NCI-H146 (cell line): ENCODE measurements around the gene LACC1.

Source experiments
- DNase-seq: peaks from one replicate; lab custom pipeline; 2025; lab: John Stamatoyannopoulos, UW

The LACC1 gene

DNA sequence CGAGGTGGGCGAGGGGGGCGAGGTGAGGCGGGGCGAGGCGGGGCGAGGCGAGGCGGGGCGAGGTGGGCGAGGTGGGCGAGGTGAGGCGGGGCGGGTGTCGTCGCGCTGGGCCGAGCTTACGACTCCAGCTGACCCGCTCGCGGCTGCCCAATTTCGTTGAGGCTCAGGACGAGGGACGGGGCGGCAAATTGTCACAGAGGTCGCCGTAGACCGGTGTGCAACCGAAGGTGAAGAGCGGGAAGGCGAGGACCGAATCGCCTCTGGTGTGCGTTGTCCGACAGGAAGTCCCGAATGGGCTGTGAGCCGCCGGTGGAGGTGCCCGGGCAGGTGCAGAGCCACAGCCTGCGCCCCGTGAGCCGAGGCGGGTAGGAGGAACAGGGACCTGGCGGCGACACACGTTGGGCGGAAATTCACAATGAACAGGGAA, at the start of gene LACC1:
LACC1 (plus strand) TSS at position 150 of the 427 bp plus-strand sequence. CDS start 1,082 bp downstream, outside the sequence.
- peak; percentile 75 for DNase-seq

DNA sequence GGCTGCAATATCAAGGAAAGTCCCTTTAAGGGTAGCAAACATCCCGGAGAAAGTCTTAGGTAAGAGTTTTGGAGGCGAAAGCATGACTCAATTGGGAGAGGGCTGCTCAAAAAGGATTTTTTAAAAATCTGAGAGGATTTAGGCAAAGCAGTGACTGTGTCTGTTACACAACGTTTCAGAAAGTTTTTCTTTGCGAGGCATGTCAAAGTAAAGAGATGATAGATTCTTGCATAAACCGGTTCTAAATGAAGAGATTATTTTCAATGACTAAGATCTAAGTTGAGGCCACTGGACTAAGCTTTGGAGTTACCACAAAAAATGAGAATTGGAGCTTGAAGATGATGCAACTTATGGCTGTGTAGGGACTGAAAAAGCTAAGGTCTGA, 49.2 kb upstream of the LACC1 start:
- no peak for DNase-seq

DNA sequence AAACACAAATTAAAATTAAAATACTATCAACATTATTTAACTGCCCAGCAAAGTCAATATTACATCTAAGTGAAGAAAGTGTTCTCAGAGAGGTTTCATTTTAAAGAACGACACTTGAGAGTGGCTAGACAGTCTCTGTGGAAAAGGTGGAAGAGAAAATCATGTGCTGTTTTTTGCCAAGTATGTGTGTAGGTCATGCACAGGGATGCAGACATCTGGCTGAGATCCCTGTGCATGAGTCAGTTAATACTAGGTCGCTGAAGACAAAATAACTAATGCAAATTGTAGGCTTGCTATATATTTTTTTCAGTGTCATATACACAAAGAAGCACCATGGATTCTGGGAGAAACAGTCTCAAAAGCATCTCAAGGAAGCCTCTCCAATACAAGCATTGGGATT, 48.6 kb upstream of the LACC1 start:
- DNase-seq: no peak

DNA sequence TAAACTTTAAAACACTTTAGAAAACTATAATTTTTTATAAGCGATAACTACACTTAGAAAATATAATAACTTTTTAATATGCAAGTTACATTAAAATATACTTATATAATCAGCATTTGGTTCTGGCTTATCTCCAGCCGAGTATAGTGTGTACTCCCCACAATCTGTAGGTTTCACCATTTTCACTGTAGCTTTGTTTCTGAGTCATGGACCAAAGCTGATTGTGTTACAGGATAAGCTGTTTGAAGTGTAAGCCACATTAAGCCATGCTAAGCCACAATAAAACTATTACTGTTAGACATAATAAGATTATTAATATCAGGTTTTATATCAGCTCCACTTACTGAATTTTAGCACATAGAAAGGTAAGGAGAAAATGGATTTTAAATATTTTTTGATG, 44.0 kb upstream of the LACC1 start:
- DNase-seq: no peak

DNA sequence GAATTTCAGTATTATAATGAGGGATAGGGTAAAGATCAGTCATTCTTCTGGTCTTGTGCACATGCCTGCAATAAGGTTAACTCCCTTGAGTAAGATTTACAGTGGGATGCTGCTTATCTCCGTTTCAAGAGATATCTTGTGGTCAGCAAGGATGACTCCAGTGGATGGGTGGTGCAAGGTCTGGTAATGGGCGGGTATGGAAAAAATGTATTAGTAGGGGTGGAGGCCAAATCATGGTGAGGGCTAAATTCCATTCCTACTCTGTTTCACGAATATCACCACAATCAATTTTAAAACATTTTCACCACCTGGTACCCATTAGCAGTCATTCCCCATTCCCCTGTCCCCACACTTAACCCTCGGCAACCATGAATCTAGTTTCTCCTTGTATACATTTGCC, 40.8 kb upstream of the LACC1 start:
- no peak for DNase-seq

DNA sequence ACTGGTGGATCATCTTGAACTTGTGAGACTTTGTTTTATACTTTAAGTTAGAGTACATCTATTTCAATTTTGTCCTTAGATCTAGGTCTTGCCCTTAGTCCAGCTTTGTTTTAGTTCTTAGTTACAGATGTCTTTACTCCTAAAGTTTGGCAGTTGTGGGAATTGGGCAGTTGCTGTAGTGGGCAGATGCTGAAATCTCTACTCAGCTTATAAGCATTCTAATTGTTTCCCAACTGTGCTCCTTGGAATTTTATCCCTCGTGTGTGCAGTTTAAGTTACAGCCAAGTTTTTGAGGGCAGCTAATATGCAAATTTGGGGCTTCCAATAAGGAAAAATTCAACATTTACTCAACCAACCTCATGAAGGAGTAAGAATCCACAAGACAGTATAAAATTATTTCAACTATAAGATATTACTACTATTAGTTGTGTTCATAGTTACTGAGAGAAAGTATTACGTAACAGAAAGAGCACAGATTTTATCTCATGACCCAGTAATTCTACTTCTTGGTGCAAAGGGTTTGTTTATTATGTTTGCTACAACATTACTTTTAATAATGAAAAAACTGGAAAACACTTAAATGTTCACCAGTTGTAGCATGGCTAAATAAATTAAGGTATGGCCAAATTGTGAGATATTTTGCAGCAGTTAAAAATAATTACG, 33.1 kb upstream of the LACC1 start:
- no peak for DNase-seq

DNA sequence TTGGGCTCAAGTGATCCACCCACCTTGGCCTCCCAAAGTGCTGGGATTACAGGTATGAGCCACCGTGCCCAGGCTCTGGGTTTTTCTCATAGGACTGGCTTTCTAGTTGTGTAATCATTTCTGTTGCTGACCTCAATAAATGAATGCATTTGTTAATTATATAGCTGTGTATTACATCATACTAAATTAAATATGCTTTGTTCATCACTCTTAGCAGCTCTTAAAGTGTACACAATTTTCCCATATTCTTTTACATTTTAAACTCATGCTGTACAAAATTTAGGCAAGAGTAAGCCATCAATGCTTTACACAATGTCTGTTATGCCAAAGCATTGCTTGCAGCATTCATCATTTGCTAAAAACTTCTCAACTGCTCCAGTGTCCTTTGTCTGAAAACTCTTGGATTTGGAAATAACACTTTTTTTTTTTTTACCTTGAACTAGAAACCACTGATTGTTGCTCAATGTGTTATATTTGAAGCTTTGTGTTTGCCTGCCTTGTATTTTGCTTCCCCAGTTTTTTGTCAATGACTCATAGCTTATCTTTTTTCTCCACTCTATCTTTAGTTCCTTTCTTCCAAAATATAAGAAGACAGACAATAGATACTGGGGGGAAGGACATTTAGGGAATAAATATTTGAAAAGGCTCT, 31.6 kb upstream of the LACC1 start:
- no peak for DNase-seq

DNA sequence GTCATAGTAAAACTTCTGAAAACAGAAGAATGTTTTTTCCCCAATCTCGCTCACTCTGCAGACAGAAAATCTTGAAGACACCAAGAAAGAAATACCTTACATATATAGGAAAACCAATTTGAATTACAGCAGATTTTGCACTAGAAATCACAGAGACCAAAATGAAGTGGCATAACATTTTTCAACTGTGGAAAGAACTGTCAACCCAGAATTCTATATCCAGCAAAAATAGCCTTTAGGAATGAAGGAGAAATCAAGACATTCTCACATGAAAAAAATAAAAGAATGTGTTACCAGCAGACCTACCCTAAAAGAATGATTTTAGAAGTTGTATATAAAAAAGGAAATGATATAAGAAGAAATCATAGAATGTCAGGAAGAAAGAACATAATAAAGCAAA, 28.8 kb upstream of the LACC1 start:
- DNase-seq: no peak

DNA sequence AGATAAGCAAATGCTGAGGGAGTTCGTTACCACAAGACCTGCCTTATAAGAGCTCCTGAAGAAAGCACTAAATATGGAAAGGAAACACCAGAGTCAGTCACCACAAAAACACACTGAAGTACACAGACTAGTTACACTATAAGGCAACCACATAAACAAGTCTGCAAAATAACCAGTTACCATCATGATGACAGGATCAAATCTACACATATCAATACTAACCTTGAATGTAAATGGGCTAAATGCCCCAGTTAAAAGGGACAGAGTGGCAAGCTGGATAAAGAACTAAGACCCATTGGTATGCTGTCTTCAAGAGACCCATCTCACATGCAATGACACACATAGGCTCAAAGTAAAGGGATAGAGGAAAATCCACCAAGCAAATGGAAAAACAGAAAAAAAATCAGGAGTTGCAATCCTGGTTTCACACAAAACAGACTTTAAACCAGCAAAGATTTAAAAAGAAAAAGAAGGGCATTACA, 26.7 kb upstream of the LACC1 start:
- DNase-seq: no peak

DNA sequence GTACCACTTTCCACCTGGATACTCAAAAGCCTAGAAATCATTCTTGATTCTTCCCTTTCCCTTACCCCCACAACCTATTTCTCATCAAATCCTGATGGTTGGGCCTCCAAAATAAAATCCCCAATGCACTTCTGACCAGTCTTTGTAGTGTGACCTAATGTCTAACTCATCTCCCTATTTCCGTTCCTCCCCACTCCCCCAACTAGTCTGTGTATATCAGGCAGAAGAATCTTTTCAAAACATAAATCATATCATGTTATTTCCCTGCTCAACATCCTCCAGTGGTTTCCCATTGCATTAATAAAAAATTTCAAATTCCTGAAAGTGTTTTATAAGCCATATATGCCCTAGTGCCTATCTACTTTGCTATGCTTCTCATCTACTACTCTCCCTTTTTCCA, 17.8 kb upstream of the LACC1 start:
- no peak for DNase-seq

DNA sequence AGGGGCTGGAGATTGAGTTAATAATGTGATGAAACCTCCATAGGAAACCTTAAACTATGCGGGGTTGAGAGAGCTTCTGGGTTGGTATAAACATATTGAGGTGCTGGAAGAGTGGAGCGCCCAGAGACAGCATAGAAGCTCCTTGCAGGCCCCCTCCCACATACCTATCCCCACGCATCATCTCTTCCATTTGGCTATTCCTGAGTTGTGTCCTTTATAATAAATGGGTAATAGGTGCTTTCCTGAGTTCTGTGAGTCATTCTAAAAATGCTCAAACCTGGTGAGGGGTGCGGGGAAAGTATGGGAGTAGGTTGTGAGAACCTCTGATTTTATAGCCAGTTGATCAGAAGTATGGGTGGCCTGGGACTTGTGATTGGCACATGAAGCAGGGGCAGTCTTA, 14.8 kb upstream of the LACC1 start:
- DNase-seq: no peak

DNA sequence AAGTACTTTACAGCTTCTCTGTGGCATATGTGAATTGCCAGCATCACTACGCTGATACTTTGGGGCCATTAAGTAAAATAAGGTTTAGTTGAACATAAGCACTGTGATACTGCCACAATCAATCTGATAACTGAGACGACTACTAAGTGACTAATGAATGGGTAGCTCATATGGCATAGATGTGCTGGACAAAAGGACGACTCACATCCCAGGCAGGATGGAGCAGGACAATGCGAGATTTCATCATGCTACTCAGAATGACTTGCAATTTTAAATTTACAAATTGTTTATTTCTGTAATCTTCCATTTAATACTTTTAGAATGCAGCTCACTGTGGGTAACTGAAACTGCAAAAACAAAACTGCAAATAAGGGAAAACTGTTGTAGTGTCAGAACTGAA, 13.8 kb upstream of the LACC1 start:
- DNase-seq: no peak

DNA sequence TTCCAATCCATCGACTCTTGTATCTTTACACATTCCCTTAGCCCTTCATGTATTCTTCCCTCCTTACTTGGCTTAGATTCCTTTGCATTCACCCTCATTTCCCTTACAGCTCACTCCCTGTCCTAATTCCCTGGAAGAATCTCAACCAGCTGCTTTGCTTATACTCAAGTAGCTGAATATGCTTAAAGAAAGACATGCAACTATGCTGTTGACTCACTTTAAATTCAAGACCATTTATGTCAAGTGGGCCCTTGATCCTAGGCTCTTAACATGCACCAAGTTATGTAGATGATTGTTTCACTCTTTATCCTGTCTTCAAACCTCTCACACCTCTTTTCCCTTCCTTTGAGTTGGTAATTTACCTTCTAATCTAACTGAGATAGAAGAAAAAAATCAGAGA, 7.5 kb upstream of the LACC1 start:
- DNase-seq: no peak

DNA sequence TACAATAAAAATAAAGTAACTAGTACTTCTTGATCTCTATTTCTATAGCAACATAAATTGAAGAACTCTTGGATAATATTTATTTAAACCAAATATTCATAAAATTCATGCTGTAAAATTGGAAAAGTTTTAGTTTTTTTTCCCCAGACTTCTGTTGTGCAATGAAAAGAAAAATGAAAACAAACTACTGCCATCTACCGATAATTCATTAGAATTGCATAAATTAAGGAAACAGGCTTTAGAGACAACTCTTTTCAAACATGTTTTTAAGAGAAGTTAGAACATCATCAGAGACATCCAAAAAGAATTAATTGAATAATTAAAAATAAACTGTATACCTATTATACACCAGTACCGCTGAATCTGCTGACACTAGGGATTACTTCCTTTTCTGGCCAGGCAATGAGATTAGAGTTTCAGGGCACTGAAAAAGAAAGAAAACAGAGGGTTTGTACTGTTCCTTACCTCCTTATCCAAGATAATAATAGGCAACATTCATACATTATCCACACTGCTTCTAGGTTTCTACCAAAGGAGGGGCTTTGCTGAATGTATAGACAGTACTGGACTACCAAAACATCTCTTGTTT, 5.1 kb upstream of the LACC1 start:
- peak; percentile 11 for DNase-seq

DNA sequence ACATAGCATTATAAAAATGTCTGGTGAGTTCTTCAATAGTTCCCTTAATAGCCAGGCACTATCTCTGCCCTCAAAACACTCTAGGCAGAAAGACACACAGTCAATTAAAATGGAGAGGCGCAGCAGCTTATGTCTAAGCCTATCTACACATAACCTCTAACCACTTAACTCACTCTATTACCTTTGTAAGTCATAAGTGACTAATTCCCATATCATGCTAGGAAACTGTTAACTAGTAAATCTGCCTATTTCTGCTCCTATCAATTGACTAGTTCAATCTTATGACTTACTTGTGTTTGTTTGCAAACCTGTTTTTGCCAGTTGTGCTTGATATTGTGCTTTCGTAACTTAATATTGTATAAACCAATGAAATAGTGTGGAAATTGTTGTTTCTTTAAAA, 3.3 kb upstream of the LACC1 start:
- no peak for DNase-seq

DNA sequence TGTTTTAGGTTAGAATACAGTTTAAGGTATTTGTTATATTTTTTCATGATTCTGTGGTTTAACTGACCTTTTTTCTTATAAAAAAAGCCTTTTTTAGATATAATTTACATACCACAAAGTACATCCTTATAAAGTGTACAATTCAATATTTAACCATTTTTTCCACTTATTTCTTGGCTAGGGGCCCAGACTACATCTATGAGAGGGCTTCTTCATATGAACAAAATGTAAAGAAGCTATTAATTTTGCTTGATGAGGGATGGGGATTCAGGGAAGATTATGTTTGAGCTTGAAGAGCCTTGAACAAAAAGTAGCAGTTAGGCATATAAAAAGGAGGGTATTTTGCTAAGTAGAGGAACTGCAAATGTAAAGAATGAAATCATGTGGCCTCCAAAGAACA, 2.4 kb upstream of the LACC1 start:
- no peak for DNase-seq

DNA sequence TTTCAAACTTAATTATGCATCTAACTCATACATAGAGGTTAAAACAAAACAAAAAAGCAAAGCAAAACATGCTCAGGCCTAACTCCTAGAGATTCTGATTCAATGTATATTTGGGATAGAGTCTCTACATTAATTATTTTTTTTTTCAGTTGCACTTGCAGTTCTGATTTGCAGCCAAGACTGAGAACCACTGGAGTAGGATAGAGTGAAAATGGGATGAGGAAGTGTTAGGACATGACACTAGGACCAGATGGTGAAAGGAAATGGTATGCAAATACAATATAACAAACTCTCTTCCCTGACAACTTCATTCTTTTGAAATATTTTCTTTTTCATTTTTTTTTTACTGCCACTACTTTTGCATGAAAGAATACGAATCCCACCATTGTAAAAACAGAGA, 1.9 kb upstream of the LACC1 start:
- no peak for DNase-seq

DNA sequence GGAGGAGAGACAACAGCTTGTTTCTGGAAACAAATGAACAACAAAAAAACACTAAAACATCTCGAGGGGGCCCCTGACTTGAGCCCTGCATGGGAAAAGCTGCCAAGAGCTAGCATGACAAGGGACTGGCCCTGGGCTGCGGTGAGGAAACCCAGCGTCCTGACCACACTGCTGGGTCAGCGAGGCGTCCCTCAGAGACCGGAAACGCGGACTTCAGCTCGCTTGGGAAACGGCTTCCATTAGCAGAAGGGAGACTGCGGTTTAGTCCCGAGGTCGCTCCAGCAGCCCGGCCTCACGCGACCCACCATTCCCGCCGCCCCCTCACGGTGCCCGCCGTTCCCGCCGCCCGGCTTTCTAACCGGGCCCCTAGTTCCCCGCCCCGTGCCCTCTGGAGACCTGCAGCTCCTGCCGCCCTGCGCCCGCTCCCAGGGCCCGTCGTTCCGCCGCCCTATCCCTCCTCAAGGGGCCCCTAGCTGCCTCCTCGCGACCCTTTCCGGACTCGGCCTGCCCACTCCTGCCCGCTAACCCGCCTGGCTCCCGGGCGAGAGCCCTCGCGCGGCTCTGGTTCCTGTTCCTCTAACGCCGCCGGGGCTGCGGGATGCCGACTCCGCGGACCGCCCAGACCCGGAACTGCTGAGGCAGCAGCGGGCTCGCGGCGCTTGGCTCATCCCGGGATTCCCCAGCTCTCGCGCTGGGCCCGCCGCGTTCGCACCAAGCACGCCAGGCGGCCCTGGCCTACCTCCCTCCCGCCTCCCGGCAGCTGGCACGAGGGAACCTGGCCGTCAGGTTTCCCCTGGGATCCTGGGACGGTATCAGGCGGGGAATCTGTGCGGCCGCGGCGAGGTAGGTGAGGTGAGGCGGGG, 581 bp upstream of the LACC1 start, which contains the start of gene CCDC122:
CCDC122 (minus strand) TSS at position 849 of the 863 bp plus-strand sequence. CDS start 10,364 bp downstream, outside the sequence.
- peak; percentile 80 for DNase-seq

DNA sequence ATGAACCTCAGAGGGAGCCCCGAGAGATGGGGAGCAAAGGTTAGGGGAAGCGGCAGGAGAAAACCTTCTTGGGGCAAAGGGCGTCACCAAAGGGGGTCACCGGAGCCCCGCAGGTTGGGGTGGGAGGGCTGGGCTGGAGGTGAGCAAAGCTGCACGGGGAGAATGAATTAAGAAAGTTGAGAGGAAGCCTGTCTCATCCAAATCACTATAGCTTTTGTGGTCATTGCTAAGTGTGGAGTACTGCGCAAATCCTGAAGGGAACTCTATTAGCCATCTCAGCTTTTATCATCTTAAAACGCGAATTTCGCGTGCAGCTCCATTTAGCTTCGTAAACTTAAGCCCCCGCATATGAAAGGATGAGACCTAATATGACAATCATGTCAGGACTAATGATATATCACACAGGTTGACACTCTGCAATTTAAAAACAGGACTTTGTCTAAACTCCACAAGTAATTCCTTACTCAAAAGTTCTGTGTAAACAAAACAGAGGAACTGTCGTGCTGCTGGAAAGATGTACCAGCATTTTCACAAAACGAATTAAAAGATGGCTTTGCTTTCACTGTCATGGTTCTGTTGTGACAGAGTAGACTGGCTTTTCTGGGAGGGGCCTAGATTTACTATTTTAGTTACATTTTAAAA, 631 bp downstream of the LACC1 start:
- no peak for DNase-seq

DNA sequence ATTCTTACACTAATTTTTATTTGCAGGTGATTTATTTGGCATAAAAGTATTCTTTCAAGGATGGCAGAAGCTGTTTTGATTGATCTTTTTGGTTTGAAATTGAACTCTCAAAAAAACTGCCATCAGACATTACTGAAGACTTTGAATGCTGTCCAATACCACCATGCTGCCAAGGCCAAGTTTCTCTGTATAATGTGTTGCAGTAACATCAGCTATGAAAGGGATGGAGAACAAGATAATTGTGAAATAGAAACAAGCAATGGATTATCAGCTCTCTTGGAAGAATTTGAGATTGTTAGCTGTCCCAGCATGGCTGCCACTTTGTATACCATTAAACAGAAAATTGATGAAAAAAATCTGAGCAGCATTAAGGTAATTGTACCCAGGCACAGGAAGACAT, 1.2 kb downstream of the LACC1 start:
- DNase-seq: peak; percentile 1

DNA sequence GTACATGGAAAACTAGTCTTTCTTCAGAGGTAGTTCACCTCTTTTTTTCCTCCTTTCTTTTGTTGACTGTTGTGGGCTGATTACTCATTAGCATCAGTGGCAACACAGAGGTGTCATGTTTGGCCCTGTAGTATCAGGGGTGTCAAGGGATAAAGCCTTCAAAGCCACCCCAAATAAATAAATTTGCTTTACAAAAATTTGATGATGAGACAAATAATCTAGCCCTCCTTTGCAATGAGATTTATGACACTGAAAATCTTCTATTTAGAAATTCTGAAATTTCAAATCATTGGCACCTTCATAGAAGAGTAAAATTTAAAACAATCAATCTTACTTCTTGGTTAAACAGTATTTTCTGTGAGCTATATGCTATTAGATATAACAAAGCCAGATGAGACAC, 1.9 kb downstream of the LACC1 start:
- no peak for DNase-seq

DNA sequence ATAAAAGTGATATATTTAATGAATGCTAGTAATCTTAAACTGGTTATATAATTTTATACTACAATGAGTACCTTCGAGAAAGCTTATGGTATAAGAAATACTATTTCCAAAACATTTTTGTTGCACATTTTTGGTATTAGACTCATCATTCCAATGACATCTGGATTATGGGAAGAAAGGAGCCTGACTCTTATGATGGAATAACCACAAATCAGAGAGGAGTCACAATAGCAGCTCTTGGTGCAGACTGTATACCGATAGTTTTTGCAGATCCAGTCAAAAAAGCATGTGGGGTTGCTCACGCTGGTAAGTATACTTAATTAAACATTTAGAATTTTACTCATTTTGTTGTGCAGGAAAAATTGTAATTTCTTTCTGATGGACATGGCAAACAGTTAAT, 3.9 kb downstream of the LACC1 start:
- DNase-seq: no peak
